GM10248 (cell line): Measurements from ENCODE around the gene PRKAR1A.

ENCODE experiments used
- CTCF ChIA-PET: fragments of 300-600 bp; sonication (Branson Sonifier 250); formaldehyde crosslinking; extraction: SDS; loops from one replicate; lab custom pipeline; 2021; ENCODE audit warnings: antibody characterized with exemption; lab: Yijun Ruan, JAX
- POLR2A ChIA-PET: fragments of 350-650 bp; sonication (Branson Sonifier 250); formaldehyde crosslinking; extraction: SDS; loops from one replicate; lab custom pipeline; 2020; ENCODE audit warnings: antibody characterized with exemption; lab: Yijun Ruan, JAX
- DNase-seq: peaks from one replicate; pipeline ENCODE4 v3.0.0; 2012; ENCODE audit errors: extremely low spot score
- TF ChIP-seq, protein P1 (sequence below): IDR thresholded peaks from 2 replicates; pipeline ENCODE4 v1.5.1; 2012; ENCODE audit warnings: mild to moderate bottlenecking, low read depth; ENCODE audit errors: extremely low read depth, missing control alignments, control extremely low read depth

The PRKAR1A gene

GRCh38 chr17:68532826-68533225 lies 20.6 kb downstream of the PRKAR1A start:
- DNase-seq: no peak
- TF ChIP-seq, protein P1, sequence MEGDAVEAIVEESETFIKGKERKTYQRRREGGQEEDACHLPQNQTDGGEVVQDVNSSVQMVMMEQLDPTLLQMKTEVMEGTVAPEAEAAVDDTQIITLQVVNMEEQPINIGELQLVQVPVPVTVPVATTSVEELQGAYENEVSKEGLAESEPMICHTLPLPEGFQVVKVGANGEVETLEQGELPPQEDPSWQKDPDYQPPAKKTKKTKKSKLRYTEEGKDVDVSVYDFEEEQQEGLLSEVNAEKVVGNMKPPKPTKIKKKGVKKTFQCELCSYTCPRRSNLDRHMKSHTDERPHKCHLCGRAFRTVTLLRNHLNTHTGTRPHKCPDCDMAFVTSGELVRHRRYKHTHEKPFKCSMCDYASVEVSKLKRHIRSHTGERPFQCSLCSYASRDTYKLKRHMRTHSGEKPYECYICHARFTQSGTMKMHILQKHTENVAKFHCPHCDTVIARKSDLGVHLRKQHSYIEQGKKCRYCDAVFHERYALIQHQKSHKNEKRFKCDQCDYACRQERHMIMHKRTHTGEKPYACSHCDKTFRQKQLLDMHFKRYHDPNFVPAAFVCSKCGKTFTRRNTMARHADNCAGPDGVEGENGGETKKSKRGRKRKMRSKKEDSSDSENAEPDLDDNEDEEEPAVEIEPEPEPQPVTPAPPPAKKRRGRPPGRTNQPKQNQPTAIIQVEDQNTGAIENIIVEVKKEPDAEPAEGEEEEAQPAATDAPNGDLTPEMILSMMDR: no peak
- POLR2A ChIA-PET: no interaction called here
- CTCF ChIA-PET: no interaction called here

- DNase-seq: no peak
- TF ChIP-seq, protein P1: no peak
- CTCF ChIA-PET: interaction anchor here (1.0 to 1.2 kb wide), 2 partner anchors 21 to 80 kb away, joined by 3 read pairs; partner anchors contain the start of gene PRKAR1A
- POLR2A ChIA-PET: no interaction called here
These were observed 21.9 kb downstream of the PRKAR1A start for GRCh38 chr17:68533887-68534694.

DNA sequence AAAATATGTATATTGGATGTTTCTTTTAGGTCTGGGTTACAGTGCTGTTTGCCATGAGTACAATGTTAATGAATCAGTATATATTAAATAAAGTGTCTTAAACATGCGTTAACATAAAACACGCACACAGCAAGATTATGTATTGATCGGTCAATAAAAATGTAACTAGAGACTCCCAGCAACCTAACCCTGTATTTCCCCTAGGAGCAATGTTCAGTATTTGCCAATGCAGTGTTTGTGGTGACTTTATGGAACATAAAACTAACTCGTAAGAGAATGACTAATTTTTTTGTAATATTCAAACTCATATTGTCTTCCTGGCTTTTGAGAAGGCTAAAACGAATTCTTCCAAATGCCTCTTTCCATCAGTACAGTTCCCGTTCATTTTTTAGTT lies 22.5 kb downstream of the PRKAR1A start:
- ChIA-PET POLR2A (no interaction called here), CTCF (no interaction called here)
- TF ChIP-seq, protein P1: no peak
- DNase-seq: no peak

DNA sequence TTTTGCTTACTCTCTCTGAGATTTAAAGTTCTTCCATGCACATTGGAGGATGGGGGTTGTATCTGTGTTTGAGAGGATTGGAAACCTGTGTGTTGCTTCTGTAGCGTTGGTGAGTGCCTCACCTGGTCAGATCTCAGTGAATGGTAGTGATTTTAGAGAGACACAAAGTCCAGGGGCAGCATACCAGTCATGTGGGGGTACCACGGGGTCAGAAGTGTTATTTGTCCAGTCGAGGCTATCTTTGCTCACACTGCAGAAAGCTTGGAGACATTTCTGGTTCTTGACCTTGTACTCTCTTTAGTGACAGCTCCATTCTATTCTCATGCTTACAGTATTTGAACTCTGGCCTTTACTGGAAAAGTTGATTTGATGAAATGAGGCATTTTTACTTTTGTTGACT lies 23.7 kb downstream of the PRKAR1A start:
- ChIA-PET POLR2A (no interaction called here), CTCF (no interaction called here)
- TF ChIP-seq, protein P1: no peak
- DNase-seq: no peak

DNA sequence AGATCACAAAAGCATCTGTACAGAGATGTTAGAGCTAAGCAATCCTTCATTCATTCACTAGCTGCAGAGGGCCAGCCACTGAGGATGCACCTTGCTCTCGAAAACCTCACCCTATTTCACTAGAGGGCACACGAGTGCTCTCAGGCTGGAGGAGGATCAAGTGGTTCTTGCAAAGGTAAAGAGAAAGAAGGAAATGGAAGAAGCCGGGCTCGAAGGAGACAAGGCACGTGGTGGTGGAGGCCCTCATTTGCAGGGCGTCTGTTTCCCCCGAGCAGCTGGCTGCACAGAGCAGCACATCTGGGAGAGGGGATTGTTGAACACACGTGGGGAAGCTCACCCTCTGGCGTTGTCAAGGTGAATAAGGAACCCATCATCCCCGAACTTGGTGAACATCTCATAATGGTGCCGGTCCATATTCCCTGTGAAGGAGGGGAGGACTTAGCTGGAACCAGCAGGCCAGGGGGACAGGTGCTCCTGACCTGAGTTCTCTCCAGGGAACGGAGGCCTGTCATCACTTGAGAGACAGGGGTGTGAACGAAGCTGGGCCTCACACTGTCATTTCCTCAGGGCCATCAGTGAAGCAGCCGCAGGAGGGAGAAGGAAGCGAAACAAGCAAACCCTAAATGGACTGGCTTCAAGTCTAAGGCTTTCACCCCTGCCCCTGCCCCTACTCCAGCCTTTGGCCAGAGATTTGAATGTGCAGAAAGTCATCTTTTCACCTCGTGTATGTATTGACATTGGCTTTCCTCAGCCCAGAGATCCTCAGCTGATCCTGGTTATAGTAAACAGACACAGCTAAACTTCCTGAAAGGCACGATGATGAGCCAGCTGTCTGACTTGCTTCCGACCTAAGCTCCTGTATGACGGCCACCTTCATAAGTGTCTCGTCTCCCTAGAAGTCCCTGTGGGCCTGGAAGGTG lies 27.6 kb downstream of the PRKAR1A start:
- CTCF ChIA-PET: interaction anchor here (0.9 to 1.8 kb wide), 5 partner anchors 10 to 236 kb away, joined by 3 to 7 read pairs (median 3); no protein-coding TSS in a partner anchor
- no peak for DNase-seq
- TF ChIP-seq, protein P1: peak; percentile 32
- POLR2A ChIA-PET: interaction anchor here (0.7 kb wide), 1 partner anchor 23 kb away, joined by 4 read pairs; no protein-coding TSS in a partner anchor

DNA sequence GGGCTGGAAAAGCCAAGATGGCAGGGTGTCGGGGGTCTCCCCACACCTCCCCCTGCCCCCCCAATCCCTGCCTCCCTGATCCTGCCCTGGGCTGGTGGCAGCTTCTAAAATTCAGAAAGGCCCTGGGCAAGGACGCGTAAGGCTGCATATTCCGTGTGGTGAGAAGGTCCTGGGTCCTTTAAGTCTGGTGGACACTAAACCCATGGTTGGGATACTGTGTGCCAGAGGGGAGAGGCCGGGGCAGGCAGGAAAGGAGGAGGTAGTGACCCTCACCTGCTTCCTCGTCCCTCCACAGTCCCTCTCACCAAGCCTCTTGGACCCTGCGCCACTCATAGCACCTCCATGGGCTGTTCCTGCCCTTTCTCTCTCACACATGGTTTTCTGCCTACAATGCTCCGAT lies 28.8 kb downstream of the PRKAR1A start:
- CTCF ChIA-PET: interaction anchor here (1.4 kb wide), 1 partner anchor 9 kb away, joined by 3 read pairs; no protein-coding TSS in a partner anchor
- no peak for DNase-seq
- TF ChIP-seq, protein P1: no peak

More for the DNA sequence above, 28.8 kb downstream of the PRKAR1A start:
- POLR2A ChIA-PET: no interaction called here
